GM18499 (cell line): Measurements from ENCODE around the gene CNTN4.
"Not testable (repeated sequence)": the region's sequence is repeated elsewhere in the genome, so short reads cannot be mapped to it uniquely, and the experiment has no call there.

Source experiments
- ATAC-seq: cut with Tn5 transposase; IDR thresholded peaks from one replicate; pipeline ENCODE4 v1.9.1; 2021; ENCODE audit warnings: moderate number of reproducible peaks; ENCODE audit not compliant: insufficient read depth, unreplicated experiment

The CNTN4 gene

GRCh38 chr3:2985479-2985878 lies 886.8 kb downstream of the CNTN4 start:
- no peak for ATAC-seq

- ATAC-seq, result no peak
Measured at GRCh38 chr3:2992534-2992933, 893.9 kb downstream of the CNTN4 start.

DNA sequence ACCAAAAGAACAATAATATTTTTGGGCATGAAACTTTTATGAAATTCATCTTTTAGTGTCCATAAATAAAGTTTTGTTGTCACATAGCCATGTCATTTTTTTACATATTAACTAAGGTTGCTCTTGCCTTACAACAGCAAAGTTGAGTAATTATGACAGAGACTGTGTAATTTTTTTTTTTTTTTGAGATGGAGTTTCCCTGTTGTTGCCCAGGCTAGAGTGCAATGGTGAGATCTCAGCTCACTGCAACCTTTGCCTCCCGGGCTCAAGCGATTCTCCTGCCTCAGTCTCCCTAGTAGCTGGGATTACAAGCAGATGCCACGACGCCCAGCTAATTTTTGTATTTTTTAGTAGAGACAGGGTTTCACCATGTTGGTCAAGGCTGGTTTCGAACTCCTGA lies 894.5 kb downstream of the CNTN4 start:
- ATAC-seq, result not testable (repeated sequence)

DNA sequence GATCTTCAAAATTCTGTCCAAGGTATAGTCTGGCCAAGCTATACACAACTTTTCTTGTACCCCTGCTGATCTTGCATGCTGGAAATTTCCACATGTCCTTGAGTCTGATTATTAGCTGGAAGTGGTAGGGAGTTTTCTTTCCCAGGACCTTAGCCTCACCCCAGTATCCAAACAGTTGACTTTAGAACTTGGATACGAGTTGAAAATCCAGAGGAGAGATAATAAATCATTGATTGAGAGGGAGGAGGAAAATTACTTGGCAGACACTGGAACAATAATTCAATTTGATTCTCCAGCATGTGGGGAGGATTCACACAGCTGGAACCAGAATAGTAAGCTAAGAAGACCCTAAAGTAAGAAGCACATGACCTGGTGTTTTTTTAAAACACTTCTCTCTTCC lies 895.1 kb downstream of the CNTN4 start:
- no peak for ATAC-seq

DNA sequence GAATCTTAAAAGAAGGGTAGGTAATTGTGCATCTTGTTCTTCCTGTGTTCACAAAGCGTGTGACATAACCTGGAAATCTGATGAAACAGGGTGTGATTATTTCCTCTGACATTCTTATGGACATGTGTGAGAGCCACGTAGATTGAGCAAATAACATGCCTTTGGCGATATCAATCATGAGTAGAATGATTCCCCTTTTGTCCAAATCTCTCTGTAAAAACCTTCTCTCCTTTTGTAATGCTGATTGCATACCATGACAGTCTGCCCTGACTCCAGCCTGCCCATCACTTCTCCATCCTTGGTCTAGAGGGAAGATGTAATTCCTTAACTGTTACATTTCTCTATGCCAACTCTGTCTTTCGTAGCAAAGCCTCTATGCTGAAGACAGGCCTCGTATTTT lies 896.5 kb downstream of the CNTN4 start:
- no peak for ATAC-seq

GRCh38 chr3:3005146-3005744 lies 906.6 kb downstream of the CNTN4 start:
- no peak for ATAC-seq

GRCh38 chr3:3013317-3014052 lies 914.8 kb downstream of the CNTN4 start:
- no peak for ATAC-seq

DNA sequence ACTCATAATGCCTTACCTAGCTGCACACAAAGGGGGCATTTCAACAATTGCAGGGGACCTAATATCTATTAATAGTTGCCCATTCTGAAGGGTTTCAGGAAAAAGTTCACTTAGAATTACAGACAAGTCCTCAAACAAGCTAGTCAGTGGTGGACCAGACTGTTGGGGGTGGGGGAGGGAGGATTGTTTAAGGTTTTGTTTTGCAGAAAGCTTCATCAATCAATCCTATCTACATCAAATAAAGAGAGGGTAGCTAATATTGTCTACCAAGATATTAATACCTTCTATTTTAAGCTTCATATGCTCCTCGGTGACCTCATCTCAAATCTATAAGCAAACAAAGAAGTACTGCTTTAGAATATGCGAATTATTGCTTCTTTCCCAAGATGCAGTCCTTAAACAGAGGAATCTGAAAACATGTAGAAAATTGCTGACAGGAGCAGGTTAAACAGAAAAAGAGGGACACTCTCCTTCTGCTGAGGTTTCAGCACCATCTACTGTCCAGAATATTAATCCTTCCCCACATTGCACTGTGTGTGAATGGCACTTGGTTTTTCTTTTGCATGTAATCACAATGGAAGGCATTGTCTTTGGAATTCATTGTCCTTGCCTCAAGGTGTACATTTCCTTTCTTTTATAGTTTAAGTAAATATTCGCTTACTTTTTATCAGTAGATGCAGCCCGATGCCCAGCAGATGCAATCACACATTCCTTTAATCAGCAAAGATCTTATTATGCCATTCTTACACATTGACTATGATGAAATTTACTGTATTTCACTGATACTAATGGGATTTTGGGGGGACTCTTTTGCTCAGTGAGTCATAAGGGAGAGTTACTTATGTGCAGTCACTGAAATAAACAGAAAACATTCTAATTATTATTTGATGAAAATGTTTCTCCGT lies 916.8 kb downstream of the CNTN4 start:
- peak; percentile 66 for ATAC-seq

DNA sequence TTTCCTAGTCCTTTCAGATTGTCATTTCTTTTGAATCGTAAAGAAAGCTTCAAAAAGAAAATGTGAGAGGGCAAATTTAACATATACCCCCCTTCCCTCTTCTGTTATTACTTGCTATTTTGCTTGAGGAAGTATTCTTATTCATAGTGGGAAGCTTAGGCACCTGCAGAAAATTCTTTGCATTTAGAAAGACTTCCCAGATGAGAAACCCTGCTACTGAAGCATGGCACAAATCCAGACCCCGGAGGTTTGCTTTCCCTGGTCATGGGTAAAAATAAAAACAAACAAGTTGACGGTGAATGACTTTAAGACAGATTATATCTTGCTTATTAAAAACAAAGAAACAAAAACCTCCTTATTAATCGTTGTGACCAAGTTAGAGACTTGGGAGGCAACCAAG lies 917.6 kb downstream of the CNTN4 start:
- ATAC-seq, result no peak

DNA sequence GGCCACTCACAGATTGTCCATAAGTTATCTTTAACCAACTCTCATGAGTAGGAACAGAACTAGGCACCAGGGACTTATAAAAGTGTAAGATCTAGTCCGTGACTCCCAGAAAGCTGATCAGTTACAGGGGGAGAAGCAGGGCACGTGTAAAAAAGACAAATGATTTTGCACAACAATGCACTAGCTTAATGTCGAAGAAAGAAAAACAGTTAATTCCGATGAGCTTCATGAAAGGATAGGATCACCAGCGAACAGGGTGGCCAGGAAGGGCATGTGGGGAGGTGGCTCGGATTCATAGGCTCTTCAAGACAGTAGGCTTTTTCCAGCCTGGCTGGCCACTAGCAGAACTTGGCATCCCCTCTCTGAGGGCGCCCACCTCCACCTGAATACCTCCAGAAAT lies 921.5 kb downstream of the CNTN4 start:
- no peak for ATAC-seq

- no peak for ATAC-seq
Measured at GRCh38 chr3:3023111-3023745, 924.6 kb downstream of the CNTN4 start.

DNA sequence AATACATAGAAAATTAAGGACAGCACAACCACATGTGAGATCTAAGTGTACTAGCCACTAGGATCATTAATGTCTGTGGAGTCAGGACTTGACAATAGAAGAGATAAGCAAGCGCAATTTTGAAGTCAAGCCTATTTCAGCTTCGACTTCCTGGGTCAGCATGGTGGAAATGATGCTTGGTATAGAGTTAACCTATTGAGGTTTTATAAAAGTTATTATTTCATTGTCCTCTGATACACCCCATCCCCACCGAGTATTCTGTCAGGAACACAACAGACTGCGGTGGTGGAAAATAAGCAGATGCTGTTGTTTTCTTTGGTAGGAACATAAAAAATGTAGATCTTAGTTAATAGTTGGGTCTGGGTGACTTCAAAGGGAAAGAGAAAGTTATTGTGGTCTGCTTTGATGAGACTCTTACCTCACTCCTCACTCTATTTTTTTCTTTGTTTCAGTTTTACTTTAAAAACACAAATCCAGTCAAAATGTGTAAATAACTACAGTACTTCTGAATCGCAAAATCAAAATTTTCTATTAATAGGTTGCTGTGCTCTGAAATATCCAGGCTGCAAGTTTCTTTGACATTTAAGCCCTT lies 929.4 kb downstream of the CNTN4 start:
- peak; percentile 98 for ATAC-seq

GRCh38 chr3:3031326-3031725 lies 932.7 kb downstream of the CNTN4 start:
- ATAC-seq, result no peak

DNA sequence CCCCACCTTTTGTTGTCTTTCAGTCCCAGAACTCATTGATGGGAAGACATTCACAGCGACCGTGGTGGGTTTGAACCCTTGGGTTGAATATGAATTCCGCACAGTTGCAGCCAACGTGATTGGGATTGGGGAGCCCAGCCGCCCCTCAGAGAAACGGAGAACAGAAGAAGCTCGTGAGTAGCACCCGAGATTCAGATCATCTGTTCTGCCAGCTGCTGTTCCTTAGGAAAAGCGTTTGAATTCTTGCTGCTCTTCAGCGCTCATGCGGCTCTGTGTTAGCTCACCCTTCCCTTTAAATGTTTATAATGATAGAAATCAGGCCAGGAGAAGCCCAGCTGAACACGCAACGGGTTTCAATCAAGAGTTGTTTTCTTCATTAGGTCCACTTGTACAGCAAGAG lies 938.5 kb downstream of the CNTN4 start:
- ATAC-seq, result no peak

- ATAC-seq, result peak; percentile 64
Measured at GRCh38 chr3:3038201-3038991, 939.7 kb downstream of the CNTN4 start.

- no peak for ATAC-seq
Measured at GRCh38 chr3:3053974-3054373, 955.3 kb downstream of the CNTN4 start.

DNA sequence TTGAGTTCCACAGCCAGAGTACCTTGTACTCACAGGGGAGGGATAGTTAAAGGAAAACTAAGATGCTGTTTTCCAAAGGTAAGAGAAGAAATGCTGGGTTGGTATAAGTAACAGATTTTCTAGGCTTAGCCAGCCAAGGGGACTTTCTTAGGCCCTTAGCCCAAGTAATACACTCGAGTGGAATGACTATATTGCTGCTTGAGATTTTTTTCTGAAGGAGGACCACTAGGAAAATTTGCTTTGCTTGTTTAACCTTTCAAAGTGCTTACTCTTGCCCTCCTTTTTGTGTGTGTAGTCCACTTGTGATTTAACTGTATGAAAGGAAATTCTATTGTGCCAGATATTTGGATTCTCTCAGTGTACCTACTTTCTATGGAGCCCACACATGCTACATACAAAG lies 961.0 kb downstream of the CNTN4 start:
- no peak for ATAC-seq

DNA sequence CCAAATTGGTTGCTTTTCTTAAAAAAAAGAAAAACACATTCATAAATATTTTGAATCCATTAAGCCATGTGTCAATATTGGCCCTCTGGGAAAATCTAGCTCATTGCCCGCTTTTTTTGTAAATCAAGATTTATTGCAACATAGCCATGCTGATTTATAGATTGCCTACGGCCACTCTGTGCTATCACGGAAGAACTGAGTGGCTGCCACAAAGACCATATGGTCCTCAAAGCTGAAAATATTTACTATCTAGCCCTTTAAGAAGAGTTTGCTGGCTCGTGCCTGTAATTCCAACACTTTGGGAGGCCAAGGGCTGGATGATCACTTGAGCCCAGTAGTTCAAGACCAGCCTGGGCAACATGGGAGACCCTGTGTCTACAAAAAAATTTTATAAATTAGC lies 965.6 kb downstream of the CNTN4 start:
- ATAC-seq, result no peak

- no peak for ATAC-seq
Measured at GRCh38 chr3:3065876-3066275, 967.2 kb downstream of the CNTN4 start.

DNA sequence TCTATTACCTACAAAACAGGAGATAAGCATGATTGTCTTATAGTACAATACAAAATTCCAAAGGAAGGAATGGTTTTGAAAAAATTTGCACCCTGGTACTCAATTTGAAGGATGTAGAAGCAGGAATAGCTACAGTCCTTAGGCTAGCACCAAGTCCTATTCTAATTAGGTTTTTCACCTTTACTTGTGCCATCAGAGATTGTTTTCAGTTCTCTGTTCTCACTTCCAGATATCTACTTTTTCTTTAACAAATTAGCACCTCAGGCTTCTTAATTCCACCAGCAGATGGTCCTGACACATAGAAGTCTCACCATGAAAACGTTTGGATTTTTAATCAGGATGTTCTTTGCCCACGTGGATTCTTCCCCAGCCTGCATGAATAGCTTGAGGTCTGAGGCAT lies 967.7 kb downstream of the CNTN4 start:
- peak; percentile 63 for ATAC-seq
